ENCODE results near the gene MED12L. TPM values are rescaled to one million over a fixed set of nuclear protein-coding genes. Genes with fewer than 3 reads are reported as not detected.

Gene MED12L
- total RNA-seq, 1 experiment from 2014 or later = 6.4 TPM

DNA sequence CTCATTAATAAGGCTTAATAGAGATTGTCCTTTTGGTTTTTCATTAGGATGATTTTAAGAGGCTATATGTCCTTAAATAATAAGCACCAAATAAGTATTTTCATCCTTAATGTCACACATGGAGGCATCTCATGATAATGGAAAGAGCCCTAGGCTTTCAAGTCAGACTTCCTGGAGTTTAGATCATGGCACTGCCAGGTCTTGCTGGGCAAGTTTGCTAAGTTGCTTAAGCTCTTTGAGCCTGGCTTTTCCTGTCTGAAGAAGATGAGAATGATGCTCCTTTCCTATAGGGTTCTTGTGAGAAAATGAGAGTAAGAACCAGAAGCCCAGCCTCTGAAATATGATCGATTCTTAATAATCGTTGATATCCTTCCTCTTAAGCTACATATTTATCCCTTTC, 322.5 kb downstream of the MED12L start:
- H3K9ac ChIP-seq (ENCODE audit: low read length) = no peak overlapping the region
- no peak for ATAC-seq
- H3K4me1 ChIP-seq (ENCODE audit: control insufficient read depth in 1 of 2, insufficient read depth in 2 of 2, low read length in 2 of 2) = no peaks in the 10 kb centered on the region
- H3K4me3 ChIP-seq (replicated peaks in 1 of 2; ENCODE audit: low read depth in 1 of 2, low read length in 2 of 2) = no peak overlapping the region
- TF ChIP-seq, protein P1, sequence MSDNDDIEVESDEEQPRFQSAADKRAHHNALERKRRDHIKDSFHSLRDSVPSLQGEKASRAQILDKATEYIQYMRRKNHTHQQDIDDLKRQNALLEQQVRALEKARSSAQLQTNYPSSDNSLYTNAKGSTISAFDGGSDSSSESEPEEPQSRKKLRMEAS (IDR thresholded peaks at IDR 0.05) = no peak
- TF ChIP-seq ELF1 (IDR thresholded peaks at IDR 0.05; ENCODE audit: borderline replicate concordance, low read depth) (no peak), POLR2A (IDR thresholded peaks at IDR 0.05; ENCODE audit: borderline replicate concordance, extremely low read depth, insufficient read depth, insufficient read length) (no peak)
- CTCF ChIA-PET = no interaction called here
- no peaks in the 10 kb centered on the region for H4K20me1 ChIP-seq (ENCODE audit: insufficient read depth)
- no peaks in the 10 kb centered on the region for H3K9me2 ChIP-seq (ENCODE audit: insufficient read depth)
- H3K4me2 ChIP-seq (ENCODE audit: low read length) = no peak overlapping the region
- no peaks in the 10 kb centered on the region for H3K27me3 ChIP-seq (ENCODE audit: insufficient read depth, low read length)
- H3K27ac ChIP-seq (ENCODE audit: low read depth, low read length) = no peak overlapping the region
- intact Hi-C loops (cut with micrococcal nuclease) = no loop called here
- RAD21 ChIA-PET (ENCODE audit: low non-redundant PET in 1 of 2, low total read pairs in 2 of 2, uncharacterized antibody in 2 of 2, unreplicated experiment in 2 of 2) = no interaction called here
- POLR2A ChIA-PET = no interaction called here
- no peak for DNase-seq (ENCODE audit: low read depth, low spot score)
- H2AFZ ChIP-seq (ENCODE audit: low read depth, low read length, poor library complexity, severe bottlenecking) = no peak overlapping the region
- H3K36me3 ChIP-seq (ENCODE audit: control insufficient read depth in 1 of 2, insufficient read depth in 2 of 2, low read length in 2 of 2) = no peaks in the 10 kb centered on the region
- no TSS peak for BruUV-seq (replicated peaks)
- H3K79me2 ChIP-seq (ENCODE audit: insufficient read depth, low read length) = no peaks in the 10 kb centered on the region
- no peaks in the 10 kb centered on the region for H3K9me3 ChIP-seq (ENCODE audit: control insufficient read depth in 1 of 2, insufficient read depth in 1 of 2, low read depth in 1 of 2, low read length in 2 of 2)

DNA sequence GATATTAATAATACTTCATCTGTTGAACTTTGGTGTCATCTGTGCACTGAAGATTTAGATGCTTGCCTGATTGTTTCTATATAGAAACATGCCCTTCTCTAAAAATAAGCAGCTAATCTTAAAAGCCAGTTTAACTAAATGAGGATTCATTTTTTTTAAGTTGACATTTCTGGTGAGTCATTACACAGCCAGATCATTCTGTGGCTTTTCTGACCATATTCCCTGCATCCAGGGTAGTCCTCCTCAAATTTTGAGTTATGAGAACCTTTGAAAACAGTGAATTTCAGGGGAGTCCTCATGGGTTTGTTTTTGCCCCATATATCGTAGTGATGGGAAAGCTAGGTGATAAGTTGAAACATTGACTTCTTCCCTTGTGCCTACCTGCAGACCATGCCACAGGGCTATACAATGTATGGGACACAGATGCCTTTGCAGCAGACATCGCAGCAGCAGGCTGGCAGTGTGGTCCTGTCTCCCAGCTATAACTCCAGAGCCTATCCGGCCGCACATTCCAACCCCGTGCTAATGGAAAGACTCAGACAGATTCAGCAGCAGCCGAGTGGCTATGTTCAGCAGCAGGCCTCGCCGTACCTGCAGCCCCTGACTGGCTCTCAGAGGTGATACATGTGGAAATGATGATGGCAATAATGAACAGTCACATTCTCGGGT, 325.6 kb downstream of the MED12L start:
- H3K4me3 ChIP-seq (replicated peaks in 1 of 2; ENCODE audit: low read depth in 1 of 2, low read length in 2 of 2) = no peak overlapping the region
- no peaks in the 10 kb centered on the region for H3K9me3 ChIP-seq (ENCODE audit: control insufficient read depth in 1 of 2, insufficient read depth in 1 of 2, low read depth in 1 of 2, low read length in 2 of 2)
- no peaks in the 10 kb centered on the region for H3K79me2 ChIP-seq (ENCODE audit: insufficient read depth, low read length)
- ChIA-PET CTCF (no interaction called here), RAD21 (ENCODE audit: low non-redundant PET in 1 of 2, low total read pairs in 2 of 2, uncharacterized antibody in 2 of 2, unreplicated experiment in 2 of 2) (no interaction called here), POLR2A (no interaction called here)
- no peak for DNase-seq (ENCODE audit: low read depth, low spot score)
- H3K4me2 ChIP-seq (ENCODE audit: low read length) = no peak overlapping the region
- H3K9me2 ChIP-seq (ENCODE audit: insufficient read depth) = no peaks in the 10 kb centered on the region
- no peak overlapping the region for H3K27ac ChIP-seq (ENCODE audit: low read depth, low read length)
- H2AFZ ChIP-seq (ENCODE audit: low read depth, low read length, poor library complexity, severe bottlenecking) = no peak overlapping the region
- intact Hi-C loops (cut with micrococcal nuclease) = no loop called here
- H3K4me1 ChIP-seq (ENCODE audit: control insufficient read depth in 1 of 2, insufficient read depth in 2 of 2, low read length in 2 of 2) = no peaks in the 10 kb centered on the region
- ATAC-seq = no peak
- H3K27me3 ChIP-seq (ENCODE audit: insufficient read depth, low read length) = no peaks in the 10 kb centered on the region
- H3K9ac ChIP-seq (ENCODE audit: low read length) = no peak overlapping the region
- no peaks in the 10 kb centered on the region for H3K36me3 ChIP-seq (ENCODE audit: control insufficient read depth in 1 of 2, insufficient read depth in 2 of 2, low read length in 2 of 2)
- H4K20me1 ChIP-seq (ENCODE audit: insufficient read depth) = no peaks in the 10 kb centered on the region
- BruUV-seq (replicated peaks) = no TSS peak
- no peak for TF ChIP-seq CBX3 (IDR thresholded peaks at IDR 0.05; ENCODE audit: low read depth)
- TF ChIP-seq, protein P1 (IDR thresholded peaks at IDR 0.05) = no peak
- TF ChIP-seq, protein P2, sequence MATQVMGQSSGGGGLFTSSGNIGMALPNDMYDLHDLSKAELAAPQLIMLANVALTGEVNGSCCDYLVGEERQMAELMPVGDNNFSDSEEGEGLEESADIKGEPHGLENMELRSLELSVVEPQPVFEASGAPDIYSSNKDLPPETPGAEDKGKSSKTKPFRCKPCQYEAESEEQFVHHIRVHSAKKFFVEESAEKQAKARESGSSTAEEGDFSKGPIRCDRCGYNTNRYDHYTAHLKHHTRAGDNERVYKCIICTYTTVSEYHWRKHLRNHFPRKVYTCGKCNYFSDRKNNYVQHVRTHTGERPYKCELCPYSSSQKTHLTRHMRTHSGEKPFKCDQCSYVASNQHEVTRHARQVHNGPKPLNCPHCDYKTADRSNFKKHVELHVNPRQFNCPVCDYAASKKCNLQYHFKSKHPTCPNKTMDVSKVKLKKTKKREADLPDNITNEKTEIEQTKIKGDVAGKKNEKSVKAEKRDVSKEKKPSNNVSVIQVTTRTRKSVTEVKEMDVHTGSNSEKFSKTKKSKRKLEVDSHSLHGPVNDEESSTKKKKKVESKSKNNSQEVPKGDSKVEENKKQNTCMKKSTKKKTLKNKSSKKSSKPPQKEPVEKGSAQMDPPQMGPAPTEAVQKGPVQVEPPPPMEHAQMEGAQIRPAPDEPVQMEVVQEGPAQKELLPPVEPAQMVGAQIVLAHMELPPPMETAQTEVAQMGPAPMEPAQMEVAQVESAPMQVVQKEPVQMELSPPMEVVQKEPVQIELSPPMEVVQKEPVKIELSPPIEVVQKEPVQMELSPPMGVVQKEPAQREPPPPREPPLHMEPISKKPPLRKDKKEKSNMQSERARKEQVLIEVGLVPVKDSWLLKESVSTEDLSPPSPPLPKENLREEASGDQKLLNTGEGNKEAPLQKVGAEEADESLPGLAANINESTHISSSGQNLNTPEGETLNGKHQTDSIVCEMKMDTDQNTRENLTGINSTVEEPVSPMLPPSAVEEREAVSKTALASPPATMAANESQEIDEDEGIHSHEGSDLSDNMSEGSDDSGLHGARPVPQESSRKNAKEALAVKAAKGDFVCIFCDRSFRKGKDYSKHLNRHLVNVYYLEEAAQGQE (IDR thresholded peaks at IDR 0.05; ENCODE audit: low read depth) = no peak
- TF ChIP-seq ZNF274 (IDR thresholded peaks at IDR 0.05; ENCODE audit: low read depth, low read length) = no peak
- TF ChIP-seq EGR1 (IDR thresholded peaks at IDR 0.05; ENCODE audit: low read depth) = no peak
- no peak for TF ChIP-seq EZH2phosphoT487 (IDR thresholded peaks at IDR 0.05; ENCODE audit: borderline replicate concordance)
- no peak for TF ChIP-seq SIN3A (IDR thresholded peaks at IDR 0.05; ENCODE audit: low read depth)
- no peak for TF ChIP-seq FOSL1 (IDR thresholded peaks at IDR 0.05; ENCODE audit: low read depth)
- TF ChIP-seq CEBPB (IDR thresholded peaks at IDR 0.05; ENCODE audit: low read depth) = no peak
- no peak for TF ChIP-seq SP1 (IDR thresholded peaks at IDR 0.05; ENCODE audit: low read depth)
- TF ChIP-seq, protein P3, sequence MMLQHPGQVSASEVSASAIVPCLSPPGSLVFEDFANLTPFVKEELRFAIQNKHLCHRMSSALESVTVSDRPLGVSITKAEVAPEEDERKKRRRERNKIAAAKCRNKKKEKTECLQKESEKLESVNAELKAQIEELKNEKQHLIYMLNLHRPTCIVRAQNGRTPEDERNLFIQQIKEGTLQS (IDR thresholded peaks at IDR 0.05) = no peak
- no peak for TF ChIP-seq JUND (IDR thresholded peaks at IDR 0.05)
- TF ChIP-seq YY1 (IDR thresholded peaks at IDR 0.05; ENCODE audit: extremely low read depth, insufficient replicate concordance, low read depth, low read length) = no peak
- no peak for TF ChIP-seq SRF (IDR thresholded peaks at IDR 0.05; ENCODE audit: low read depth)
- TF ChIP-seq EZH2 (IDR thresholded peaks at IDR 0.05) = no peak
- TF ChIP-seq TCF7L2 (IDR thresholded peaks at IDR 0.05; ENCODE audit: borderline replicate concordance, extremely low read depth, insufficient read depth, insufficient read length) = no peak
